NCI-H146 treated with DMSO at 0.1 percent for 48 hours (cell line): ENCODE measurements around the gene PELO.

Source experiments
- DNase-seq: peaks from one replicate; lab custom pipeline; 2025; ENCODE audit not compliant: unreplicated experiment; lab: John Stamatoyannopoulos, UW

The PELO gene

GRCh38 chr5:52825826-52826225, 38.1 kb downstream of the PELO start:
- no peak for DNase-seq

- no peak for DNase-seq
Observed at GRCh38 chr5:52827815-52828214, 40.1 kb downstream of the PELO start.

GRCh38 chr5:52829664-52830063, 41.9 kb downstream of the PELO start:
- no peak for DNase-seq

GRCh38 chr5:52830650-52831049, 42.9 kb downstream of the PELO start:
- DNase-seq = no peak

- no peak for DNase-seq
Observed at GRCh38 chr5:52831786-52832511, 44.2 kb downstream of the PELO start.

- DNase-seq = no peak
Observed at GRCh38 chr5:52834320-52834719, 46.6 kb downstream of the PELO start.

GRCh38 chr5:52837068-52837467, 49.4 kb downstream of the PELO start:
- DNase-seq = no peak
